NCI-H2227 (cell line): Measurements from ENCODE around the gene MSI2.
"Not testable (repeated sequence)": the region's sequence is repeated elsewhere in the genome, so short reads cannot be mapped to it uniquely, and the experiment has no call there.

ENCODE experiments used
- DNase-seq: peaks from one replicate; lab custom pipeline; 2025; ENCODE audit not compliant: unreplicated experiment; lab: John Stamatoyannopoulos, UW

MSI2 gene

DNA sequence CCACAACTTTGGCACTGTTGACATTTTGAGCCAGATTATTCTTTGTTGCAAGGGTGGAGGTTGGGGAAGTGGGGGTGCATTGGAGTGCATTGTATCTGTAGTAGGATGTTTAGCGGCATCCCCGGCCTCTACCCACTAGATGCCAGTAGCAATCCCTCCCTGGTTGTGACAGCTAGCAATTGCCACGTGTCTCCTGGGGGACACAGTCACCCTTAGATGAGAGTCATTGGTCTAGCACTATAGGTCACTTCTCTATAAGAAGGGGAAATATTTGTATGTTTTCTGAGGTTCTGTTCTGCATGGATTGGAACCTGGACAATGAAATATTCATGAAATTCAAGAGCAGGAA, 32.4 kb downstream of the MSI2 start:
- no peak for DNase-seq

DNA sequence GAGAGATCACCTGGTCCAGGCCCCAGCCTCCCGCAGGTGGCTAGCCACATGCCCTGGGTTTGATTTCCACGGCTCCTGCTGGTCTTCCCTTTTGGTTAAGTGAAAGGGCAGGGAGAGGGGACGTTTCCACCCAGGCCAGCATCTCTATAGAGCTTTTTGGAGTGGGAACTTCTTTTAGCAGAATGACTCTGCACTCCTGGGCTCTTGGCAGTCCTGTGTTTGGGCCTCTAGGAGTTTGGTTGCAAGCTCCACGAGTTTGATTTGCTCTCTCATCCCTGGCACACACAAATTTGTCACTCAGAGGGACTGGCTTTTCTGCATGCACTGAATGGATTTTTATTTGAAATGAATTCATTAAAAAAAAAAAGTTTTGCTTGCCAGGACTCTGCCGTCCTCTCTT, 32.8 kb downstream of the MSI2 start:
- no peak for DNase-seq

DNA sequence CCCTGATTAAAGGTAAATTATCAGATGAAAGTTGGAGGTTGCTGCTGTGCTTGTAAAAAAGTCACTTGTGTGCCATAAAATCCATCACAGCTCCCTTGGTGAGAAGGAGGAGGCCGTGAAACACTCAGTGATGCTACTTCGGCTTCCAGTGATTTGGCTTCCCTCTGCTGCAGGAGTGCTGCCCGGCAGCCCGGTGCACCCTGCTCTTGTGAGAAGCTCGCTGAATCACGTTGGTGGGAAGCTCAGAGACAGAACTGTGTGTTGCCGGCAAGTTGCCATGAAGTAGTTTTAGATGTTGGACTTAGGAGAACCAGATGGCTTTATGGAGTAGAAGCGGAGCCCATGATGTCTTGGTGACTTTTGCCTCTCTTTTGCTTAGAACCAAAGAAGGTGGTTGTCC, 33.3 kb downstream of the MSI2 start:
- DNase-seq = no peak

DNA sequence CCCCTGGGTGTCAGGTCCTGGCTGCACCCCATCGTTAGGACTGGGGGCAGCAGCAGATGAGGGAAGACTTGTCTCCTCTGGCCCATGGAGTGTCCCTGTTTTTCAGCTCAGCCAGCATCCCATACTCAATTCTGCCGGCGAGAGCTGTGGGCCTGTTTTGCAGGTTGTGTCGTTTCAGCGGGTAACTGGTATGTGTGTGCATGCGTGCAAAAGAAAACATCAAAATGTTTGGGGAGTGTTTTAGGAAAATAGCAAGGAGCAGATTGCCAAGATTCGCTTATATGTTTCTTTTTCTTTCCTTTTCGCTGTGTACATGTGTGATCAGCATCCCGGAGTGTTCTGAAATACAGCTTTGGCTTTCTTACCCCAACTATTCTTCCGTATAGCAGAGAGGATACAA, 34.7 kb downstream of the MSI2 start:
- no peak for DNase-seq

DNA sequence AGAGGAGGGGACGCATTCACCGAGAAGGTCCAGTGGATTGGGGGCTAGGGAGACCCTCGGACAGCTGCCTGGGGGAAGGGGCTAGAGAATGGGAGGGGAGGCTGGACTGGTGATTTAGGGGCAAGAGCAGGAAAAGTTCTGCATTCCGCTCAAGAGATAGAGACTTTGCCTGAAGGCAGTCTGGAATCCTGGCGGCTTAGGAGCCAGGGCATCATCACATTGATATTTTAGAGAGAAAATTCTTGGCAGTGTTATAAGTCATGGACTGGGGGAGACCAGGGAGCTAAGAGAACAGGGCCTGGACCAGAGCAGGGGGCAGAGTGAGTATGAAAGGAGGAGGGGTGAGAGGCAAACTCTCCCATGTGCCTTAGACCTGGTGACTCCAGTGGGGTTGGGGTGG, 35.8 kb downstream of the MSI2 start:
- no peak for DNase-seq

DNA sequence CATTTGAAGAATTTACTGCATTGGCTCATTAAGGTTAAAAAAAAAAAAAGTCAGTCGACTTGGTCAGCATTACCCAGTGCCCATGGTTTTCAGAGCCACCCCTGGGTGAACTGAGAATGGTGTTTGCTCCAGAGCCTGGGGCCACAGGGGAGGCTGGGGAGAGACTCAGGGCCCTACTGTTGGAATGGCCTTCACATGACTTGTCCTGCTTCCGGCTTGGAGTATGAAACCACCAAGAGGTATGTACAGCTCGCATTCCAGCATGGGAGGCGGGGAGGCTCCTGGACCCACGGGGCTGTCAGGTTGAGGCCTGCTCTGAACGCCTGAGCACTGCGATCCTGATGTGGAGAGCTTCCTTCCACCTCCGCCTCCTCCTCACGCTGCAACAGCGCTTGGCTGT, 36.8 kb downstream of the MSI2 start:
- DNase-seq = no peak

DNA sequence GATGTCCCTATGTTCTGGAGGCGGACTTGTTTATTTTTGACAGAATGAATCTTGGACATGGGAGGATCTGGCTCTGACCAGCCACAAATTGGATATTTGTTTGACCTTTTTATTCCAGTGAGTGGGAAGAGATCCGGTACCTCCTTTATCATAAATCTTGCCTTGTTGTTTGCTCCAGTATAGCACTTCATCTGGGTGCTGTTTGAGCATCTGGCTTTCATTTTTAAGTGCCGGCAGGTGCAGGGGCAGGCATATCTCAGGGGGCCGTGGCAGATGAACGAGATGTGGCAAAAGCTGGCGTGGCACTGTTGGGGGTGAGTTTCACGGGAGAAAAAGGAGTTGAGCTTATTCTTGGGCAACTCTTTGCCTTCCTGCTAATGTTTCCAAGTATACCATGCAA, 37.8 kb downstream of the MSI2 start:
- DNase-seq = no peak

DNA sequence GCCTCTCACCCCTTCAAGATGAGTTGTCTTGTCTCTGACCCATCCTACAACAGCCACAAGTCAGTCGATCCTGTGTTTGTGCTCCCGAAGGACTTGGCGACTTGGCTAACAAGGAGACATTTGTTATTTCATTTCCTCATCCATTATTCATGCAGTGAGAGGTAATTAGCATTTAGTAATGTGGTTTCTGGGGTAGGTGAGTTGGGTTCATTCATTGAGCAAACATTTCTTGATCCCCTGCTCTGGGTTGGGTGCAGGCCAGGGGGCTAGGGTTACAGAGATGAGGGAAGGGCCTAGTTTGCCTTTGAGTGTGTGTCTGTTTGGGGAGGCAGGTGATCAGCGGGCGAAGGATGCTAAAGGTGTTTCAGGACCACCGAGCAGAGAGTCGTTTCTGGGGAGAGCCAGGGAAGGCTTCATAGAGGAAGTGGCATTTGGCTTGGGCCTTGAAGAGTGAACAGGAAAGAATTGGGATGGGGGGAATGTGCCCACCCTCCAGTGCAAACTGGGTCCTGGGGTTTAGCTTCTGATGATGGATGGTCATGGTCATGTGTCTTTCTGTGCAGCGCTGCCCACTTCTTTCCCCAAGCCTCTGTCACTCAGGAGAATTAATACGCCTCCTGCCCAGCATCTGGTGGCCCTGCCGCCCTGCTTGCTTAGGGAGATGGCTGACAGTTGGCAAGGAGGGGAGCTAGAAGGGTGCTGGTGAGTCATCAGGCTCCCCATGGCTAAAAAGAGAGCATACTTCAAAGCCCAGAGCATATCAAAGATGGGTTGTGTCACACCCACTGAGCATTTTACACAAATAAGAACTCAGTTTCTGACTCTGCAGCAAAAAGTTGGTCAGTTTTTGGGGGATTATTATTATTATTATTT, 38.5 kb downstream of the MSI2 start:
- DNase-seq = no peak

DNA sequence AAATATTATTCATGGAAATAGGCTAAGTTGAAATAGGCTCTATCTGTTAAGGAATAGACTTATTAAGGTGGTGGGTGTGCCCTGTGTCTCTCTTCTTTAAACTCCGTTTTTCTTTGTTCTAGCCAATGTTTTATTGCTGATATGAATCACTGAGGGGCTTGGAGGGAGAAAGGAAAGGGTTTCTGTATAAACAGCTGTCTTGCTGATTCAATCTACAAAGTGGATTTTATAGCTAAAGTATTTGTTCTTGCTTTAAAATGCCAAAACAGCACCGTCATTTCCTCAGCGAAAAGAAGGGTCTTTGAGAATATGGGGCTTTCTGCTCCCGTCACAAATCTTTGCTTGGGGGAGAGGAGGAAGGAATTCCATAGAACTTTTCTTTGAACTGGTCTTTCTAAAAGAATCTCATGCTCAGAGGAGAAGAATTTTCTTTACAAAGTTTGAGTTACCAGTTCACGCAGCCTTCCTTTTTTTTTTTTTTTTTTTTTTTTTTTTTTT, 39.3 kb downstream of the MSI2 start:
- no peak for DNase-seq

DNA sequence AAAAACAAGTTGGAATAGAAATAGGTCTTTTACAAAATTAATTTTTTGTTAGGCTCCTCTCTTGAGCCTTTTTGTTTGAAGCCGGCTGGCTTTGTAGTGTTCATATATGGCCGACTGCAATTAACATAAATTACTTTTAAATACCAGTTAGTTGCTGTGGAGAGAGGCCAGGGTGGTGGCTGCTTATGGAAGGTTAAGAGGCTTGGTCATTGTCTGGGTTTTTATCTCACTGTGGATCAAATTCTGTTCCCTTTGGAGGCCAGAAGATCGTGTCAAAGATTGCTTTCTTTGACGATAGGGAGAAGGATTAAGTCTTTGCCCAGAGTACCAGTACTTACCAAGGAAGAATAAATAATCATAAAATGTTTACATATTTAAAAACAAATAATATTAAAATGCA, 39.9 kb downstream of the MSI2 start:
- DNase-seq = no peak

DNA sequence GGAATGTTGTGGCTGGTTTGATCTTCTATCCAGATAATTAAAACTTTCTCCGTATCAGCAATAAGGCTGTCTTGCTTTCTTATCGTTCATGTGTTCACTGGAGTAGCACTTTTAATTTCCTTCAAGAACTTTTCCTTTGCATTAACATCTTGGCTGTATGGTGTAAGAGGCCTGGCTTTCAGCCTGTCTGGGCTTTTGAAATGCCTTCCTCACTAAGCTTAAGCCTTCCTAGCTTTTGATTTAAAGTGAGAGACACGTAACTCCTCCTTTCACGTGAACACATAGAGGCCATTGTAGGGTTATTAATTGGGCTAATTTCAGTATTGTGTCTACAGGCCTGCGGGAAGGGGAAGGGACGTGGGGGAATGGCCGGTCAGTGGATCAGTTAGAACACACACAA, 42.9 kb downstream of the MSI2 start:
- DNase-seq = no peak

DNA sequence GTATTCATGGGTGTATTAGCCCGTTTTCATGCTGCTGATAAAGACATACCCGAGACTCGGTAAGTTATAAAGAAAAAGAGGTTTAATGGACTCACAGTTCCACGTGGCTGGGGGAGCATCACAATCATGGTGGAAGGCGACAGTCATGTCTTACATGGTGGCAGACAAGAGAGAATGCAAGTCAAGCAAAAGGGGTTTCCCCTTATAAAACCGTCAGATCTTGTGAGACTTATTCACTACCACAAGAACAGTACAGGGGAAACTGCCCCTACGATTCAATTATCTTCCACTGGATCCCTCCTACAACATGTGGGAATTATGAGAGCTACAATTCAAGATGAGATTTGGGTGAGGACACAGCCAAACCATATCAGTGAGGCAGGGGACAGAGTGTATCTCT, 44.3 kb downstream of the MSI2 start:
- DNase-seq = not testable (repeated sequence)

DNA sequence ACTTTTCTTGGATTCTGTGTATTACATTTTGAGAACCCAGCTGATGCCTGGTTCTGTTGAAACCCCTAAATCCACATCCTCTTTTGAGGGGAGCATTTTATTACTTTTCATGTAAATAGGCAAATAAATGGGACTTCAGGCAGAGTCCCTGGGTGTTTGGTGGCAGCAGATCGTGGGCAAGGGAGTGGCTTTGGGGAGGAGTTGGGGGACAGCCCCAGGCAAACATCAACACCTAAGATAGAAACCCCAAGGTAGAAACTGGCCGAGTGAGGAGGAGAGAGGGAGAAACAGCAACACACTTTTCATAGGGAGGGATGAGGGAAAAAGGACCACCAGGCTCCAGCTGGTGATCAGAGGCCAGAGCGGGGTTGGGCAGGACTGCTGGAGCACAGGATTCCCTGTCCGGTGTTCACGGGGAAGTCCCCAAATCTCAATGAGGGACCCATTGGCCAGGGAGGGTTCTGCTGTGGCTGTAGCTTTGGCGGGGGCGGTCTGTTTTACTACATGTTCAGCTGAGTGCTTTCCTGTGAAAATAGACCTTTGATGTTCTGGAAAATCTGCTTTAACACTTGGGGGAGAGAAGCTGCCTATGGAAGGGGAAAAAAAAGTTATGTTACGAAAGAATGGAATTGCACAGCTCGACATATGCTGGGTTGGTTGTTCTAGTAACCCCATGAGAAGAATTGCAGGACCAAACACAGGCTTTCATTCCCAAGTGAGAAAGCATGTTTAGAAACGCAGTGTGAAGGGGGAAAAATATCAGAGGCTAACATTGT, 46.6 kb downstream of the MSI2 start:
- DNase-seq = no peak

DNA sequence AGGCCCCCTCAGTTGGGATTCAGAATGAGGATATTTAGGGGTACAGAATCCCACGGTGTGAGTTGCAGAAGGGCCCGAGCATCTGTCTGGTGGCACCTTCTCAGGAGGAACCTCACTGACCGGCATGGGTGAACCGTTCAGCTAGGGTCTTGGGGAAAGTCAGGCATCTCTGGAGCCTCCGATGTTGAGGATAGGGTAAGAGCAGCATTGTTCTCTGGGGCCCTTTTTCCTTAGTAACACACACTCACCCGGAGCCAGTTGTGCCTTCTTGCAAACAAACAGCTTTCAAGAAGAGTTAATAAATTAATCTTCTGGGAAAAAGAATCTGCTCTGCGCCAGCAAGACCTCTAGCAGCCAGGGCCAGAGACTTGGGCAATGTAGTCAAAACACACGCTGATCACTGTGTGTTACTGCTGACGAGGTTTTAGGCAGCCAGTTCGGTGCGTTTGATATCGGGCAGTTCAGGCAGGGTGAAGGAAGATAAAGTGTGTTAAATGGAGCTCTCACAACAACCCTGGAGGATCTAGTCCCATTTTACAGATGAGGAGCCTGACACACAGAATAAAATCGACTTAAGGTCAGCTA, 48.9 kb downstream of the MSI2 start:
- DNase-seq = no peak

DNA sequence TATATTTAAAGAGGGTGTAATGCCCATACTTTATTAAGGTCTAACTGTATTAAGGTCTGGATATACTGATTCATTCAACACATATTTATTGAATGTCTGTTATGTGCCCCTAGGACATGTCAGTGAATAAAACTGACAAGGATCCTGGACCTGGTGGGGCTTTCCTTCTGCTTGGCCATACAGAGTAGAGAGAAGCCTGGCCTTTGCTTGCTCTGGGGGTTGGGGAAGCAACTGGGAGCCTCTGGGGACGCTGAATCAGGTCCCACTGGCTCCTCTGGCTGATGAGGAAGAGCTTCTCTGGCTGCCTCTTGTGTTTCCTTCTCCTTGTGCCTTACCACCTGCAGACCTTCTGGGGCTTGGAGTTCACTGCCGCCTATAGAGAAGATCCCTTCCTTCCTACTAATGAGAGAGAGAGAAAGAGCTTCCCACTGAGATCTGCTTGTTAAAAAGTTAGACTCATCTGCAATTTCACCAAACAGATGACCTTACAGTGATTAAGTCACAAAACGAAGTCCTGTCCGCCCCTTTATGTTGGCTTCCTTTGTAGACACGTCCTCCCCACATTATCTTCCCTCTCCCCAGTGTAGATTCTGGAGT, 49.7 kb downstream of the MSI2 start:
- no peak for DNase-seq

DNA sequence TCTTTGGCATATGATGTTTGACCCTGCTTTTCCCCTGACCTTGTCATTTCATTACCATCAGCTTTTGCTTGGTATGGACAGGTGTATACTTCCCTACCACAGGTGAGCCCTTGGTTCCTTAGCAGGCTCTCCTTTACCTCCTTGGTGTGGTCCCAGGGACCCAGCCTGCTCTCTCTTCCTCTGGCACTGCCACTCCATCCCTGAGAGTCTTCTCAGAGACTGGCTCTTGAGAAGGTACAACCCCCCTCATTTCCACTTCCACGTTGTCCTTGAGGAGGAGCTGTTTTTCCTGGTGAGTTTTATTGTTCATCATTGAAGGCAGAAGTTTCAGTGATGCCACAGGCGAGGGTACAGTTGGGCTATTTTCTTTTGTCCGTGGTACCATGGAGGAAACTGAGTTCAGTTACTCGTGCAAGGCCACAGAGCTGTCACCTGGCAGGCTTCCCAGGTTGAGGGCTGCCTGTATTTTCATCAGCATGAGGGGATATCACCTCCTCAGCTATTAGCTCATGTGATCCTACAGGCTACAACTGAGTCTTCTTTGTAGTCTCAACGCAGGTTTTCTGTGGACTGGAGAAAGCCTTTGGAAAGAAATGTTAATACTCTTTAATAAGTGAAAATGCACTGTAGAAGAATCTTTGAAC, 52.3 kb downstream of the MSI2 start:
- DNase-seq = no peak

DNA sequence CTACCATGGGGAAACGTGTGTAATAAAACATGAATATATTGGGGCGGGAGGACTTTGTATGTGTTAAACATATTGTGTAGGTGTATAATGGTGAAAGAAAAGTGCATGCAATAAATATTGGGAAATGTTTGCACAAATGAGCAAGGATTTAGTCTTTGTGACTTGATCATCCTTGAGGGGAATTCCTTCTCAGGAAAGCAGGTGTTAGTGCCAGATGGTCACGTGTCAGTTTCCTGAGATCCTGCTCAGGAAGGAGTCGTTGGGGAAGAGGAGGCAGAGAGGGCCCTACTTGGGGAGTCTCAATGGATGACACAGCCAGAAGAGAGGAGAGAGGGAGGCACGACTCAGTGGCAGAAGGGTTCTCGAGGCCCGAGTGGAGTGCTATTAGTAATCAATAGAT, 53.2 kb downstream of the MSI2 start:
- DNase-seq = no peak

DNA sequence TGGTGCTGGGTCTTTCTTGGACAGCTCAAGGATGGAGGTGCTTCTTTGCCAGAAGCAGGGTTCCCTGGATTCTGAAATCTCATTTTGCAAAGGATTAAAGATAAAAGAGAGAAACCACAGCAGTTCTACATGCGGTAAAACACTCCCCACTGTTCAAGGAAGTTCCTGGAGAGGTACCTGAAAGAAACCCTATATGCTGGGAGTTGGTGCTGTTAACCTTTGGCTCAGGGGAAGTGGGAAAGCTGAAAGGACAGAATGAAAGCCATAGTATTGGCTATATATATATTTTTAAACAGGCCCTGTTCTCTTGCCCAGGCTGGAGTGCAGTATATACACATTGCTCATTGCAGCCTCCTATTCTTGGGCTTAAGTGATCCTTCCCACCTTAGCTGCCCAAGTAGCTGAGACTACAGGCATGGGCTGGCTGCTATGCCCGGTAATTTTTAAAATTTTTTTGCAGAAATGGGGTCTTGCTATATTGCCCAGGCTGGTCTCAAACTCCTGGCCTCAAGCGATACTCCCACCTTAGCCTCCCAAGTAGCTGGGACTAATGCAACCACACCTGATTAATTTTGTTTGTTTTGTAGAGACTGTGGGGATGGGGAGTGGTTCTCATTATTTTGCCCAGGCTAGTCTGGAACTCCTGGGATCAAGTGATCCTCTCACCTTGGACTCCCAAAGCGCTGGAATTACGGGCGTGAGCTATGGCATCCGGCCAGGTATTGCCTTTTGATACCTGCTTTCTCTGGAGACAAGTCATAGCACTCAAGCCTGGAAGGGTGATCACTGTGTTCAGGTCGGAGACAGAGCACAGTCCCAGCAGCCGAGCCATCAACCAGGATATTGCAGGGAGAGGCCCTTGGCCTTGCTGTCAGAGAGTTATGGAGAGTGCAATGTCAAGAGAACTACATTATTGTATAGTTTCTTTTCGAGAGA, 55.2 kb downstream of the MSI2 start:
- DNase-seq = no peak

DNA sequence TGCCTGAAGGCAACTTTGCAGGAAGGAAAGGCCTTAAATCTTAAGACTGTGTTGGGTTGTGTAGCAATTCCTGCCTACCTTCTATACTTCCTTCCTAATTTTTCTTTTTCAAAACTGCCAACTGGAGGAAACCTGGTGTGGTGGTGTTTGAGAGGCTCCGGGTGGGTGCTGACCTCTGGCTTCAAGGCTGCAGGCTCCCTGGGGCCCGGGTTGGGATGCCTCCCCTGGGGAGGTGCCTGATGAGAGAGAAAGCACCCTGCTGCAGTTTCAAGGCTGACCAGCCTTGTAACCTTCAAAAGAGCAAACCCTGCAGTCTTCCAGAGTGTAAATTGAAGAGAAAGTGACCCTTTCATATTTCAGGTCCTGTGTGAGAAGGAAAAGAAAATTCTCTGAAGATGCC, 55.9 kb downstream of the MSI2 start:
- no peak for DNase-seq
